Esophagus squamous epithelium (tissue), 4 donors: Measurements from ENCODE around the gene CDT1.
"Not testable (repeated sequence)": the region's sequence is repeated elsewhere in the genome, so short reads cannot be mapped to it uniquely, and the experiment has no call there.

Experiments used
- CTCF ChIP-seq, 6 experiments: fragments of 450-650 bp in 4 of 6; fragments of 200-600 bp in 2 of 6; sonication (generic) in 2 of 6; IDR thresholded peaks; one replicate each; pipeline ENCODE4 v1.5.1; 2016 to 2019; ENCODE audit warnings: antibody characterized with exemption in 6 of 6, mild to moderate bottlenecking in 4 of 6, moderate library complexity in 4 of 6
- POLR2A ChIP-seq, 4 donors: fragments of 450-650 bp; IDR thresholded peaks; one replicate each; pipeline ENCODE4 v1.6.1; 2017; ENCODE audit warnings: antibody characterized with exemption in 4 of 4, mild to moderate bottlenecking in 4 of 4, moderate library complexity in 3 of 4

- TF ChIP-seq CTCF, POLR2A (IDR thresholded peaks at IDR 0.05): not testable (repeated sequence)
Observed at GRCh38 chr16:88788749-88789148, 14.8 kb upstream of the CDT1 start.
